Mesenteric fat pad (tissue), 1 donor: ENCODE results near the gene CR1L. TPM values are rescaled to one million over a fixed set of nuclear protein-coding genes. Genes with fewer than 3 reads are reported as not detected.
"Not testable (repeated sequence)": the region's sequence is repeated elsewhere in the genome, so short reads cannot be mapped to it uniquely, and the experiment has no call there.

Experiments
- DNase-seq: peaks from one replicate; pipeline ENCODE4 v3.0.0-alpha.2; 2020; ENCODE audit warnings: low spot score
- total RNA-seq: library from RNA; stranded (reverse); fragmentation: NEBNext Ultra II Directional; extraction: Animal tissue kit (Norgen Biotek cat#: 25700); gene quantifications from one replicate; pipeline ENCODE4 v1.2.1, GENCODE V29; 2021
- donor health status: DM: yes; HTN: yes; CAD: no.

The CR1L gene
- total RNA-seq, 1 donor from 2014 or later = 0.71 TPM

GRCh38 chr1:207744000-207744534, 99.1 kb downstream of the CR1L start:
- DNase-seq = no peak

GRCh38 chr1:207745285-207745684, 100.4 kb downstream of the CR1L start:
- no peak for DNase-seq

GRCh38 chr1:207745839-207746767, 101.2 kb downstream of the CR1L start:
- no peak for DNase-seq

GRCh38 chr1:207747627-207748492, 102.9 kb downstream of the CR1L start:
- no peak for DNase-seq

- DNase-seq = no peak
Measured at GRCh38 chr1:207748737-207749528, 104.0 kb downstream of the CR1L start.

GRCh38 chr1:207750631-207751305, 105.8 kb downstream of the CR1L start:
- DNase-seq = no peak

- DNase-seq = not testable (repeated sequence)
Measured at GRCh38 chr1:207751463-207751789, 106.5 kb downstream of the CR1L start.

- DNase-seq = peak; percentile 98
Measured at GRCh38 chr1:207751790-207752455, 107.0 kb downstream of the CR1L start, which contains the start of gene CD46. CD46 (plus strand) TSS chr1:207752054; CDS start chr1:207752213, 159 bp downstream.

- no peak for DNase-seq
Measured at GRCh38 chr1:207752456-207752998, 107.6 kb downstream of the CR1L start.

GRCh38 chr1:207753611-207754010, 108.7 kb downstream of the CR1L start:
- no peak for DNase-seq

- no peak for DNase-seq
Measured at GRCh38 chr1:207754011-207754410, 109.1 kb downstream of the CR1L start.

- no peak for DNase-seq
Measured at GRCh38 chr1:207754974-207755700, 110.2 kb downstream of the CR1L start.

- no peak for DNase-seq
Measured at GRCh38 chr1:207755846-207756693, 111.1 kb downstream of the CR1L start.

- DNase-seq = no peak
Measured at GRCh38 chr1:207762622-207763021, 117.7 kb downstream of the CR1L start.

- no peak for DNase-seq
Measured at GRCh38 chr1:207763091-207763490, 118.2 kb downstream of the CR1L start.

- DNase-seq = no peak
Measured at GRCh38 chr1:207763972-207764371, 119.0 kb downstream of the CR1L start.

- DNase-seq = no peak
Measured at GRCh38 chr1:207766569-207766968, 121.6 kb downstream of the CR1L start.

- DNase-seq = not testable (repeated sequence)
Measured at GRCh38 chr1:207770514-207770913, 125.6 kb downstream of the CR1L start.
